ENCODE measurements around the gene BIN2. TPM values are rescaled to one million over a fixed set of nuclear protein-coding genes. Genes with fewer than 3 reads are reported as not detected.
"Not testable (repeated sequence)": the region's sequence is repeated elsewhere in the genome, so short reads cannot be mapped to it uniquely, and the experiment has no call there.

The BIN2 gene
- total RNA-seq, 1 experiment from 2014 or later: not detected

- Histone ChIP-seq H3K4me3 (peak overlapping the region; percentile 61; the same call in 1 of the 2 replicates), H3K9me3 (replicated peaks) (no peaks in the 10 kb centered on the region), H3K36me3 (no peaks in the 10 kb centered on the region), H3K4me1 (no peaks in the 10 kb centered on the region), H3K27me3 (no peaks in the 10 kb centered on the region), H3K27ac (no peak overlapping the region)
- DNase-seq: no peak
These were observed 54.6 kb downstream of the BIN2 start for GRCh38 chr12:51269174-51270066.

- Histone ChIP-seq H3K4me3 (no peak overlapping the region), H3K36me3 (no peaks in the 10 kb centered on the region), H3K4me1 (no peaks in the 10 kb centered on the region), H3K9me3 (replicated peaks) (no peaks in the 10 kb centered on the region), H3K27ac (no peak overlapping the region), H3K27me3 (no peaks in the 10 kb centered on the region)
- DNase-seq: no peak
These were observed 59.0 kb downstream of the BIN2 start for GRCh38 chr12:51265024-51265423.

- H3K27ac ChIP-seq: no peak overlapping the region
- H3K4me1 ChIP-seq: no peaks in the 10 kb centered on the region
- H3K9me3 ChIP-seq (replicated peaks): no peaks in the 10 kb centered on the region
- no peak for DNase-seq
- no peaks in the 10 kb centered on the region for H3K36me3 ChIP-seq
- no peak overlapping the region for H3K4me3 ChIP-seq
- H3K27me3 ChIP-seq: no peaks in the 10 kb centered on the region
These were observed 59.7 kb downstream of the BIN2 start for GRCh38 chr12:51264297-51264696.

- Histone ChIP-seq H3K27me3 (no peaks in the 10 kb centered on the region), H3K36me3 (no peaks in the 10 kb centered on the region), H3K27ac (no peak overlapping the region), H3K4me1 (no peaks in the 10 kb centered on the region), H3K9me3 (replicated peaks) (no peaks in the 10 kb centered on the region), H3K4me3 (no peak overlapping the region)
- DNase-seq: no peak
These were observed 60.6 kb downstream of the BIN2 start for GRCh38 chr12:51263341-51263740.

GRCh38 chr12:51262758-51263177, 61.2 kb downstream of the BIN2 start:
- peak; percentile 59 to 70 for DNase-seq
- no peaks in the 10 kb centered on the region for H3K9me3 ChIP-seq (replicated peaks)
- no peaks in the 10 kb centered on the region for H3K27me3 ChIP-seq
- H3K4me3 ChIP-seq: no peak overlapping the region
- H3K4me1 ChIP-seq: no peaks in the 10 kb centered on the region
- no peaks in the 10 kb centered on the region for H3K36me3 ChIP-seq
- no peak overlapping the region for H3K27ac ChIP-seq

- DNase-seq, H3K27ac ChIP-seq: not testable (repeated sequence)
These were observed 64.4 kb downstream of the BIN2 start for GRCh38 chr12:51259600-51259999.

GRCh38 chr12:51254536-51254935, 69.4 kb downstream of the BIN2 start:
- Histone ChIP-seq H3K36me3 (no peaks in the 10 kb centered on the region), H3K27ac (no peak overlapping the region)

More at GRCh38 chr12:51259600-51259999, 64.4 kb downstream of the BIN2 start:
- H3K27me3 ChIP-seq; H3K4me1 ChIP-seq; H3K36me3 ChIP-seq; H3K9me3 ChIP-seq (replicated peaks); H3K4me3 ChIP-seq: not testable (repeated sequence)

GRCh38 chr12:51253276-51253675, 70.7 kb downstream of the BIN2 start:
- no peaks in the 10 kb centered on the region for H3K27me3 ChIP-seq
- no peaks in the 10 kb centered on the region for H3K36me3 ChIP-seq
- DNase-seq: no peak
- H3K9me3 ChIP-seq (replicated peaks): no peaks in the 10 kb centered on the region; the same call in 1 of the 2 replicates
- no peak overlapping the region for H3K27ac ChIP-seq
- H3K4me3 ChIP-seq: no peak overlapping the region
- H3K4me1 ChIP-seq: 0 out of 2 replicates have a peak, but pooled peaks cover 3% of the 10 kb centered on the region

More at GRCh38 chr12:51254536-51254935, 69.4 kb downstream of the BIN2 start:
- Histone ChIP-seq H3K27me3 (no peaks in the 10 kb centered on the region), H3K9me3 (replicated peaks) (no peaks in the 10 kb centered on the region; the same call in 1 of the 2 replicates), H3K4me1 (0 out of 2 replicates have a peak, but pooled peaks cover 3% of the 10 kb centered on the region), H3K4me3 (no peak overlapping the region)
- DNase-seq: no peak

GRCh38 chr12:51247523-51248206, 76.3 kb downstream of the BIN2 start:
- Histone ChIP-seq H3K4me1 (peaks cover 11% of the 10 kb centered on the region), H3K4me3 (no peak overlapping the region), H3K27ac (no peak overlapping the region), H3K9me3 (replicated peaks) (no peaks in the 10 kb centered on the region), H3K36me3 (peaks cover 3% of the 10 kb centered on the region; the same call in 1 of the 2 replicates), H3K27me3 (no peaks in the 10 kb centered on the region)
- no peak for DNase-seq

GRCh38 chr12:51246254-51246853, 77.6 kb downstream of the BIN2 start:
- Histone ChIP-seq H3K27me3 (no peaks in the 10 kb centered on the region), H3K4me1 (peaks cover 8% of the 10 kb centered on the region), H3K27ac (no peak overlapping the region), H3K9me3 (replicated peaks) (no peaks in the 10 kb centered on the region), H3K36me3 (peaks cover 13% of the 10 kb centered on the region), H3K4me3 (no peak overlapping the region)
- peak; percentile 29 to 54 for DNase-seq

- Histone ChIP-seq H3K4me3 (no peak overlapping the region), H3K36me3 (peaks cover 17% of the 10 kb centered on the region), H3K9me3 (replicated peaks) (no peaks in the 10 kb centered on the region), H3K27me3 (no peaks in the 10 kb centered on the region), H3K27ac (no peak overlapping the region), H3K4me1 (peaks cover 8% of the 10 kb centered on the region)
- DNase-seq: no peak
These were observed 78.3 kb downstream of the BIN2 start for GRCh38 chr12:51245476-51246253.

- DNase-seq: no peak
- peaks cover 8% of the 10 kb centered on the region for H3K4me1 ChIP-seq
- H3K27ac ChIP-seq: no peak overlapping the region
- no peak overlapping the region for H3K4me3 ChIP-seq
- no peaks in the 10 kb centered on the region for H3K9me3 ChIP-seq (replicated peaks)
- H3K27me3 ChIP-seq: no peaks in the 10 kb centered on the region
- H3K36me3 ChIP-seq: peaks cover 17% of the 10 kb centered on the region
These were observed 79.7 kb downstream of the BIN2 start for GRCh38 chr12:51244269-51244668.

- DNase-seq: no peak
- Histone ChIP-seq H3K4me1 (peaks cover 8% of the 10 kb centered on the region), H3K27ac (no peak overlapping the region), H3K9me3 (replicated peaks) (no peaks in the 10 kb centered on the region), H3K4me3 (no peak overlapping the region), H3K36me3 (peaks cover 17% of the 10 kb centered on the region), H3K27me3 (no peaks in the 10 kb centered on the region)
These were observed 81.1 kb downstream of the BIN2 start for GRCh38 chr12:51242876-51243275.

- no peaks in the 10 kb centered on the region for H3K27me3 ChIP-seq
- peaks cover 17% of the 10 kb centered on the region for H3K36me3 ChIP-seq
- H3K9me3 ChIP-seq (replicated peaks): no peaks in the 10 kb centered on the region
- peaks cover 8% of the 10 kb centered on the region for H3K4me1 ChIP-seq
- H3K27ac ChIP-seq: no peak overlapping the region
- DNase-seq: no peak
- no peak overlapping the region for H3K4me3 ChIP-seq
These were observed 81.9 kb downstream of the BIN2 start for GRCh38 chr12:51242120-51242519.

Measured in SJCRH30 (cell line).